DMS79 treated with DMSO at 0.1 percent for 48 hours (cell line): ENCODE results near the gene LANCL2.
"Not testable (repeated sequence)": the region's sequence is repeated elsewhere in the genome, so short reads cannot be mapped to it uniquely, and the experiment has no call there.

Experiments
- DNase-seq: peaks from one replicate; lab custom pipeline; 2025; lab: John Stamatoyannopoulos, UW

LANCL2 gene

GRCh38 chr7:55365205-55365674 is at the start of gene LANCL2:
TSS of gene LANCL2 (plus strand) at chr7:55365337. CDS start at chr7:55366026, 689 bp downstream.
- peak; percentile 61 for DNase-seq

GRCh38 chr7:55325371-55325792 is 39.8 kb upstream of the LANCL2 start:
- no peak for DNase-seq

DNA sequence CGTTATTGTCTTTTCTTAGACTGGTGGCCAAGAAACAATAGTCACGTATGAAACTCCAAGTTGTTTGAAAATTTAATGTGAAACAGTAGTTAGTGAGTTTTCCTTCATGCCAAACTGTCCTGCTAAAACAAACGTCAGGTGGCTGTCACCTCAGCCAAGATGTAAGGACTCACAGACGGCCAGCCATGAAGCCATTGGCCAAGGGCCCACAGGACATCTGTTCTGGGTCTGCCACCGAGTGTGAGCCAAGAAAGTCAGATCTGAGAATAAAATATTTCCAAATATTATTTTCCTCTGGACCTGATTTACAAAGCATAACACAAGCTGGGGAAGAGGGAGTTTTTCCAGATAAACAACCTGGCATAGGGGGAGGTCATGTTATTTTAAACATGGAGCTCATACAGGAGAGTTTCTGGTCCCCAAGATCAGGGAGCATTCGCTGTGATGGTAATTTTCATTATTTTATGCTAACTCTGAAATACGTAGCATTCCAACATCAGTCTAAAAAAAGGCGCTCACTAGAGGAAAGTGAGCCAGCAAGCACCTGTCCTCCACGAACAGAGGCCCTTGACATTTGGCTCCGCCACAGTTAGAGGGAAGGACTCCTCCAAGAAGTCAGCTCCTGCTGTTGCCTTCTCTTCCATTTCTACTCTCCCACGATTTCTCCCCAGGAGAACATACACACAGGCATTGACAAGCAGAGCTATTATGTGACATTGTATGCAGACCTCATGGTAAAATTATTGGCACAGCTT is 38.9 kb upstream of the LANCL2 start:
- no peak for DNase-seq

DNA sequence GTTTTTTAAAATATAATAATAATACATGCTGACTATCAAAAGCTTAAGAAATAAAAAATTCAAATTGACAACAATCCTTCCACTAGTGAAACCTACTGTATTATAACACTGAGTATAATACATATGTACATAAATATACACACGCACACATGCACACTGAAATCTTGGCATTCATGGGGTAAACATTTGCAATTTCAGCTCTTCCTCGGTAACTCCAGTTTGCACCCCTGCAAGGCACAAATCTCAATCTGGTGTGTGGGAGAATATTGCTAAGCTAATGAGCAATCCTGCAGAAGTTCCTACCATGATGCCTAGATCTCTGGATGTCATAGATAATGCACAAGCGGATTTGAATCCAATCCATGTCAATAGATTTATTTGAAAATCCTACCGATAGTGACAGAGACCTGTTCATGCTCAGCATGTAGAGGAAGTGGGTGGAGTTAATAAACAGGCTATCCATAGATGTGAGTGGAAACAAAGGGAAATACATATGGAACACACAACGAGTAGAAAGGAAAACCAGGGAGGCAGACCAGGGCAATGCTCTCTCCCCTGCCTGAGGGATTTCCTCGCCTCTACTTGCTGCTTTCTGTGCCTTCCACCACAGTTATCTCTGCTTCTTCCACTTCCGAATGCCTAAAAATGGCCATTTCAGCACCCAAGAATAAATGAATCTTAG is 38.1 kb upstream of the LANCL2 start:
- no peak for DNase-seq

- DNase-seq: no peak
Observed at GRCh38 chr7:55335151-55335550, 30.0 kb upstream of the LANCL2 start.

DNA sequence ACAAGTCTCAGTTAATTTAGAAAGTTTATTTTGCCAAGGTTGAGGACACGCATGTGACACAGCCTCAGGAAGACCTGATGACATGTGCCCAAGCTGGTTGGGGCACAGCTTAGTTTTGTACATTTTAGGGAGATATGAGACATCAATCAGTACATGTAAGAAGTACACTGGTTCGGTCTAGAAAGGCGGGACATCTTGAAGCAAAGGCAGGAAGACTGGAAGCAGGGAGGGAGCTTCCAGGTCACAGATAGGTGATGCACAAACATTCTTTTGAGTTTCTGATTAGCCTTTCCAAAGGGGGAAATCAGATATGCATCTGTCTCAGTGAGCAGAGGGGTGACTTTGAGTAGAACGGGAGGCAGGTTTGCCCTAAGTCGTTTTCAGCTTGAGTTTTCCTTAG is 29.4 kb upstream of the LANCL2 start:
- no peak for DNase-seq

- no peak for DNase-seq
Observed at GRCh38 chr7:55336540-55336939, 28.6 kb upstream of the LANCL2 start.

DNA sequence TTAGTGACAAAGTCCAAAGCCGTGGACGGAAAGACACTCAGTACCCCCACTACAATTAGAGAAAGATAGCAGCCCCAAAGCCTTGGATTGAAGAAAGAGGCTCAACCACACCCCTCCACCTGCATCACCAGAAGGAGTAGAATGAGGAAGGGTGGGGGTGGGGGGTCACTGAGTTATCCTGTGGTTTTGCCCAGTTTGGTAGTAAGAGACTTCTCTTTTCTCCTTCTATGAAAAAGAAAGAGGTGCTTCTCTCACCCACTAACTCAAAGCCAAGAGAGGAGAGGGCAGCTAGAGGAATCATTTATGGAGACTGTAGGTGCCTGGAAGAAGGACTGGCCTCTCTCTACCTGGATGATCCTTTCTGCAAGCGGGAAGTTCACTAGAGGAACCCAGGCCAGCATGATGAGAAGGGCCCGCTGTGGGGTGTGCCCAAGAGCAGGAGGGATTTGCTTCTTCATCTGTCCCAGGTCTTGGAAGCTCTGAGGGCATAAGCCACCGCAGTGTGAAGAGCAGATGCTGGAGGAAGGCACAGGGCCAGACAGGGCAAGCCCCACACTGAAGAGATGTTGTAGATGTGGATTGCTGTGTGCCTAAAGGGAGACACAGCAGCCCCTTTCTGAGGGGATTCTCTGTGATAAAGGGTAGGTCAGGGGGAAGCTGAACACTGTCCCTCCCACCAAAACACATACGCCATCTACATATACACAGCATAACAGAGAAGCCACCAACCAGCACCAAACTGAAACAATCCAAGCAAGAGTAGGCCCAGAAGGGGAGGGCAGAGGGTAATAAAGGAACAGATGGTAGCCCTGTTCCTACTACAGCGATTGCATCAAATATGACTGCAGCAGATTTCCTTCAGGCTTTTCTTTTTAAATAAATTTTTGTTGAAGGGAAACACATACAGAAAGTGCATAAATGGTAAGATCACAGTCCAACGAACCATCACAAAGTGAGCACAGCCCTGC is 25.8 kb upstream of the LANCL2 start:
- no peak for DNase-seq

- DNase-seq: no peak
Observed at GRCh38 chr7:55342216-55342871, 22.8 kb upstream of the LANCL2 start.

- no peak for DNase-seq
Observed at GRCh38 chr7:55343002-55343781, 21.9 kb upstream of the LANCL2 start.

- DNase-seq: no peak
Observed at GRCh38 chr7:55343860-55344606, 21.1 kb upstream of the LANCL2 start.

GRCh38 chr7:55344840-55345239 is 20.3 kb upstream of the LANCL2 start:
- no peak for DNase-seq

DNA sequence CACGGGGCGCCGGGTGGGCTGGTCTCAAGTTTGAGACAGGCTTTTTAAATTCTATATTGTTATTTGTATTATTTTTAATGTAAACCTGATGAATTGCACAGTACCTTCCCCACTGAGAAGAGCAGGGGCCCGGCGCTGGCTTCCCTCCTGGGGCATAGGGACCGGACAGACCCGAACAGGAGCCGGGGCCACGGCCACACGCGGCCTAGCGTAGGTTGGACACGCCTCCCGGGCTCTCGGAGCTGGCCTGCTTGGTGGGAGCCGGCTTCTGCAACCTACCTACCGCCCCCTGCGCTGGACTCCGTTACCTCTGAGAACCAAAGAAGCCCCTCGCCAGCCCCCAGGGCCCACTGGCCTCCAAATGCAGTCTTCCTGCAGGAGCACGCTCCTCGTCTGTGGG is 19.8 kb upstream of the LANCL2 start:
- no peak for DNase-seq

- no peak for DNase-seq
Observed at GRCh38 chr7:55348502-55348901, 16.6 kb upstream of the LANCL2 start.

- DNase-seq: no peak
Observed at GRCh38 chr7:55349121-55349520, 16.0 kb upstream of the LANCL2 start.

GRCh38 chr7:55350281-55350680 is 14.9 kb upstream of the LANCL2 start:
- no peak for DNase-seq

- DNase-seq: no peak
Observed at GRCh38 chr7:55351263-55351662, 13.9 kb upstream of the LANCL2 start.

DNA sequence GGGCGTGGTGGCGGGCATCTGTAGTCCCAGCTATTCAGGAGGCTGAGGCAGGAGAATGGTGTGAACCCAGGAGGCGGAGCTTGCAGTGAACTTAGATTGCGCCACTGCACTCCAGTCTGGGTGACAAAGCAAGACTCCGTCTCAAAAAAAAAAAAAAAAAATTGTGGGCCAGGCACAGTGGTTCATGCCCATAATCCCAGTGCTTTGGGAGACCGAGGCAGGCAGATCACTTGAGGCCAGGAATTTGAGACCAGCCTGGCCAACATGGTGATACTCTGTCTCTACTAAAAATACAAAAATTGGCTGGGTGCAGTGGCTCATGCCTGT is 12.2 kb upstream of the LANCL2 start:
- DNase-seq: not testable (repeated sequence)

DNA sequence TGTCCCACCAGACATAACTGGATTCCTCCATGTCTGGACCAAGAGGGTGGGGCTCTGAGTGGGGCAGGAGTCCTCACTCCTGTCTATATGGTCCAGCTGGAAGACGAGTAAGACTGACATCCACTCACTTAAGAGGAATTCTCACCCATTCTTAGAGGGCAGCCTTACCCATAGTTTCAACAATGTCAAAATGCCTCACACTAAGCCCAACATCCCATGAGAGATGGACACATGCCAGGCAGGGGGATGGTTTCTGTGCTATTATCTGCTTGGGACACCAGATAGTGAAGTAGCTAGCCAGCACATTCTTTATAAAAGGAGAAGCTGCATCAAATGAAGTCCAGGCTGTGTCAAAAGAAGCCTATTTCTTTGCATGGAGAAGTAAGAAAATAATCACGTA is 4.7 kb upstream of the LANCL2 start:
- no peak for DNase-seq

GRCh38 chr7:55361560-55361959 is 3.6 kb upstream of the LANCL2 start:
- DNase-seq: no peak
